Right lung (tissue), 5 donors: Measurements from ENCODE around the gene FAM221B. TPM values are rescaled to one million over a fixed set of nuclear protein-coding genes. Genes with fewer than 3 reads are reported as not detected.

ENCODE experiments used
- DNase-seq, 2 donors: peaks; one replicate each; pipeline ENCODE4 v3.0.0-alpha.2; 2013
- polyA plus RNA-seq, 5 donors: library from polyadenylated mRNA; unstranded; fragments of 120-200 nt; gene quantifications; one replicate each; pipeline versions ENCODE4 v1.2.1 to v1.2.3, GENCODE V29; 2013; ENCODE audit warnings: inconsistent platforms in 1 of 5, low replicate concordance in 1 of 5; ENCODE audit not compliant: insufficient read length in 5 of 5, insufficient read depth in 1 of 5

The FAM221B gene
- polyA plus RNA-seq, 5 donors: 0.48 to 1.0 (median 0.54) TPM

- no peak for DNase-seq
Measured at GRCh38 chr9:35820076-35820475, 8.5 kb downstream of the FAM221B start.

- DNase-seq: no peak
Measured at GRCh38 chr9:35818341-35818740, 10.2 kb downstream of the FAM221B start.

- no peak for DNase-seq
Measured at GRCh38 chr9:35816708-35817107, 11.8 kb downstream of the FAM221B start.

- peak; percentile 94 to 97 for DNase-seq
Measured at GRCh38 chr9:35814841-35815543, 13.5 kb downstream of the FAM221B start, which contains the start of gene HINT2. TSS of gene HINT2 (minus strand) at chr9:35815042. CDS start at chr9:35814979, 63 bp downstream.

- DNase-seq: peak in 1 of 2 donors; percentile 60
Measured at GRCh38 chr9:35814106-35814840, 14.3 kb downstream of the FAM221B start.

GRCh38 chr9:35813434-35814105 is 15.0 kb downstream of the FAM221B start:
- no peak for DNase-seq

- DNase-seq: peak; percentile 89 to 90
Measured at GRCh38 chr9:35812025-35812602, 16.4 kb downstream of the FAM221B start, which contains the start of gene SPAG8. TSS of gene SPAG8 (minus strand) at chr9:35812262. CDS start at chr9:35812147, 115 bp downstream.

GRCh38 chr9:35811381-35812024 is 17.0 kb downstream of the FAM221B start:
- DNase-seq: no peak

- DNase-seq: no peak
Measured at GRCh38 chr9:35810122-35810521, 18.4 kb downstream of the FAM221B start.

GRCh38 chr9:35808433-35808832 is 20.1 kb downstream of the FAM221B start:
- no peak for DNase-seq

GRCh38 chr9:35806101-35806500 is 22.4 kb downstream of the FAM221B start:
- DNase-seq: no peak

- DNase-seq: no peak
Measured at GRCh38 chr9:35801328-35802128, 27.0 kb downstream of the FAM221B start.

GRCh38 chr9:35800530-35800929 is 28.0 kb downstream of the FAM221B start:
- no peak for DNase-seq

GRCh38 chr9:35798658-35799374 is 29.7 kb downstream of the FAM221B start:
- no peak for DNase-seq

- no peak for DNase-seq
Measured at GRCh38 chr9:35797311-35798109, 31.0 kb downstream of the FAM221B start.

- DNase-seq: no peak
Measured at GRCh38 chr9:35795695-35796094, 32.8 kb downstream of the FAM221B start.

- DNase-seq: no peak
Measured at GRCh38 chr9:35793461-35793860, 35.1 kb downstream of the FAM221B start.

- no peak for DNase-seq
Measured at GRCh38 chr9:35792826-35793225, 35.7 kb downstream of the FAM221B start.
